HepG2 (cell line): Measurements from ENCODE around the gene PIP5K1A. TPM values are rescaled to one million over a fixed set of nuclear protein-coding genes. Genes with fewer than 3 reads are reported as not detected.
A peak's percentile ranks its signal among the peaks of the same experiment; 100 is the strongest.

ENCODE experiments used
- ATAC-seq: fragments of 200-7000 bp; cut with Tn5 transposase; 3 replicates; pipeline ENCODE4 v1.9.1; 2020; ENCODE audit warnings: mild to moderate bottlenecking, moderate library complexity
- BruUV-seq: library from RNA; stranded (reverse); fragments of 400-500 nt; replicated peaks from 2 replicates; lab custom pipeline; 2021; lab: Mats Ljungman, UMichigan
- CTCF ChIA-PET: fragments of 300-600 bp; formaldehyde crosslinking; extraction: SDS; loops from one replicate; lab custom pipeline; 2021; ENCODE audit warnings: low total read pairs, inconsistent platforms, low intra/inter-chr PET ratio; lab: Yijun Ruan, JAX
- POLR2A ChIA-PET: fragments of 350-600 bp; sonication (Branson Sonifier 250); formaldehyde crosslinking; loops from one replicate; lab custom pipeline; 2020; ENCODE audit warnings: antibody characterized with exemption, inconsistent platforms; lab: Yijun Ruan, JAX
- DNase-seq: peaks from one replicate; pipeline ENCODE4 v3.0.0-alpha.2; 2015; ENCODE audit warnings: low spot score
- FAIRE-seq: peaks from 3 replicates; lab custom pipeline; 2011; peaks lifted over from hg19 to GRCh38; lab: Jason Lieb, UNC
- H2AFZ ChIP-seq: one replicate; pipeline ENCODE4 v1.6.1; 2011; ENCODE audit warnings: low read length, inconsistent platforms
- H3K27ac ChIP-seq: fragments of 300-600 bp; 3 replicates; pipeline ENCODE4 v1.8.0; 2011; ENCODE audit warnings: mixed run types, mild to moderate bottlenecking, mixed read lengths, low read length, inconsistent platforms; ENCODE audit not compliant: insufficient read depth; ENCODE audit errors: extremely low read length
- H3K27me3 ChIP-seq, 2 experiments: fragments of 200-600 bp in 1 of 2; 2 replicates in 1 of 2; 3 replicates in 1 of 2; pipeline versions ENCODE4 v1.6.0 to v1.8.0; 2011; ENCODE audit warnings: low read length in 2 of 2, mild to moderate bottlenecking in 2 of 2, moderate library complexity in 2 of 2, inconsistent platforms in 1 of 2; ENCODE audit not compliant: insufficient read depth in 2 of 2, control insufficient read depth in 1 of 2
- H3K36me3 ChIP-seq, 2 experiments: fragments of 200-600 bp in 1 of 2; replicated peaks in 1 of 2; 2 replicates in 1 of 2; 3 replicates in 1 of 2; pipeline versions ENCODE4 v1.5.1 to v1.8.0; 2011; ENCODE audit warnings: low read length in 2 of 2, inconsistent platforms in 1 of 2; ENCODE audit not compliant: insufficient read depth in 2 of 2, control insufficient read depth in 1 of 2
- H3K4me1 ChIP-seq: 2 replicates; pipeline ENCODE4 v1.5.1; 2012; ENCODE audit warnings: low read length, inconsistent platforms; ENCODE audit not compliant: insufficient read depth
- H3K4me2 ChIP-seq: 2 replicates; pipeline ENCODE4 v1.6.0; 2011; ENCODE audit warnings: low read depth, low read length, inconsistent platforms
- H3K4me3 ChIP-seq, 3 experiments: fragments of 200-600 bp in 1 of 3; sonication (generic), shearing (Covaris generic) in 1 of 3; replicated peaks in 1 of 3; 2 replicates each; pipeline ENCODE4 v1.5.1; 2011 to 2016; ENCODE audit warnings: low read length in 3 of 3, inconsistent platforms in 2 of 3, low read depth in 2 of 3, mild to moderate bottlenecking in 2 of 3, control low read depth in 1 of 3, mixed read lengths in 1 of 3; ENCODE audit not compliant: insufficient read depth in 1 of 3
- H3K79me2 ChIP-seq: one replicate; pipeline ENCODE4 v1.6.1; 2011; ENCODE audit warnings: low read length, inconsistent platforms; ENCODE audit not compliant: insufficient read depth
- H3K9ac ChIP-seq: 2 replicates; pipeline ENCODE4 v1.6.0; 2011; ENCODE audit warnings: mild to moderate bottlenecking, low read depth, low read length, inconsistent platforms; ENCODE audit not compliant: insufficient read depth
- H3K9me3 ChIP-seq: 2 replicates; pipeline ENCODE4 v1.5.1; 2012; ENCODE audit warnings: mild to moderate bottlenecking, low read length
- H4K20me1 ChIP-seq: 2 replicates; pipeline ENCODE4 v1.6.0; 2011; ENCODE audit warnings: inconsistent platforms, mild to moderate bottlenecking, low read length, moderate library complexity; ENCODE audit not compliant: insufficient read depth
- ARID3A ChIP-seq: IDR thresholded peaks from 2 replicates; pipeline ENCODE4 v1.6.1; 2012; ENCODE audit warnings: low read depth, low read length, improper control_type of control experiment
- CTCF ChIP-seq: sonication (generic); formaldehyde crosslinking; IDR thresholded peaks from 2 replicates; pipeline ENCODE4 v1.5.0; 2020; ENCODE audit warnings: mild to moderate bottlenecking, missing genetic modification reagents, moderate library complexity
- EHMT2 ChIP-seq: fragments of 200-600 bp; sonication (generic); IDR thresholded peaks from 2 replicates; pipeline ENCODE4 v1.7.0; 2017; ENCODE audit warnings: antibody characterized with exemption, low read depth, low read length, borderline replicate concordance
- IRF2 ChIP-seq: IDR thresholded peaks from 2 replicates; pipeline ENCODE4 v1.6.1; 2018; ENCODE audit warnings: missing genetic modification reagents, missing compliant biosample characterization
- KAT8 ChIP-seq: IDR thresholded peaks from 2 replicates; pipeline ENCODE4 v1.6.1; 2016; ENCODE audit warnings: missing genetic modification reagents, missing compliant biosample characterization
- KLF16 ChIP-seq, 2 experiments: sonication (generic) in 1 of 2; formaldehyde crosslinking in 1 of 2; IDR thresholded peaks; 2 replicates each; pipeline versions ENCODE4 v1.6.1 to v1.8.0; 2016 to 2023; ENCODE audit warnings: missing genetic modification reagents in 2 of 2, missing compliant biosample characterization in 1 of 2
- KLF9 ChIP-seq: IDR thresholded peaks from 2 replicates; pipeline ENCODE4 v1.6.1; 2016; ENCODE audit warnings: low read depth
- MAF1 ChIP-seq: sonication (generic); formaldehyde crosslinking; IDR thresholded peaks from 2 replicates; pipeline ENCODE4 v1.5.0; 2020; ENCODE audit warnings: missing genetic modification reagents, borderline replicate concordance
- RAD21 ChIP-seq: fragments of 450-650 bp; formaldehyde crosslinking; IDR thresholded peaks from 2 replicates; pipeline ENCODE4 v1.5.0; 2020; ENCODE audit warnings: mild to moderate bottlenecking
- STAG1 ChIP-seq: sonication (generic); formaldehyde crosslinking; IDR thresholded peaks from 2 replicates; pipeline ENCODE4 v1.4.0; 2020; ENCODE audit warnings: missing genetic modification reagents
- THAP11 ChIP-seq: IDR thresholded peaks from 2 replicates; pipeline ENCODE4 v1.6.1; 2016; ENCODE audit warnings: missing biosample characterization, missing genetic modification reagents
- THYN1 ChIP-seq: sonication (generic); formaldehyde crosslinking; IDR thresholded peaks from 2 replicates; pipeline ENCODE4 v1.8.1; 2023; ENCODE audit warnings: low read depth, mild to moderate bottlenecking, moderate library complexity, missing genetic modification reagents, borderline replicate concordance
- ZFP82 ChIP-seq: sonication (generic); formaldehyde crosslinking; IDR thresholded peaks from 2 replicates; pipeline ENCODE4 v1.5.1; 2020; ENCODE audit warnings: mild to moderate bottlenecking, missing genetic modification reagents, borderline replicate concordance
- ZNF10 ChIP-seq: sonication (generic); formaldehyde crosslinking; IDR thresholded peaks from 2 replicates; pipeline ENCODE4 v1.4.0; 2020; ENCODE audit warnings: mild to moderate bottlenecking, low read depth, missing genetic modification reagents, borderline replicate concordance
- ZNF3 ChIP-seq: IDR thresholded peaks from 2 replicates; pipeline ENCODE4 v1.7.0; 2017; ENCODE audit warnings: inconsistent platforms
- ZNF776 ChIP-seq: sonication (generic); formaldehyde crosslinking; IDR thresholded peaks from 2 replicates; pipeline ENCODE4 v1.4.0; 2020; ENCODE audit warnings: mild to moderate bottlenecking, missing genetic modification reagents
- WGBS: methylation state at CpG from one replicate; pipeline ENCODE4 v1.1.6; 2017; ENCODE audit warnings: low lambda C conversion rate; 5-methylcytosine and 5-hydroxymethylcytosine counted together
- in situ Hi-C: cut with HindIII; loops from 2 replicates; pipeline ENCODE4 v1.10.0; 2017; ENCODE audit warnings: low pct_unique_long_range_greater_than_20kb; ENCODE audit not compliant: extremely low pct_ligation_motif_present
- intact Hi-C: fragments of 100-400 bp; cut with micrococcal nuclease; formaldehyde crosslinking; loops from one replicate; pipeline ENCODE4 v1.10.0; 2022; ENCODE audit not compliant: unreplicated experiment
- polyA plus RNA-seq, 8 experiments: library from polyadenylated mRNA; depleted of rRNA in 3 of 8; stranded (reverse) in 7 of 8; unstranded in 1 of 8; fragments of >200 nt; fragmentation: Illumina TruSeq in 4 of 8; extraction: Trizol in 4 of 8; gene quantifications; 2 replicates each; pipeline versions ENCODE4 v1.2.1 to v1.2.3, GENCODE V29; 2011 to 2016; ENCODE audit warnings: low read depth in 4 of 8, missing spikeins in 1 of 8, mixed read lengths in 1 of 8; ENCODE audit not compliant: insufficient read depth in 1 of 8
- total RNA-seq, 5 experiments: library from RNA; depleted of rRNA; stranded (reverse); fragments of >200 nt; fragmentation: Illumina TruSeq; extraction: Trizol; gene quantifications; 2 replicates each; pipeline ENCODE4 v1.2.3, GENCODE V29; 2016; ENCODE audit warnings: low read depth in 1 of 5
- TF ChIP-seq, protein P1 (sequence below), 2 experiments: sonication (generic) in 1 of 2; formaldehyde crosslinking in 1 of 2; IDR thresholded peaks; 2 replicates each; pipeline versions ENCODE4 v1.4.0 to v1.6.1; 2018 to 2020; ENCODE audit warnings: missing genetic modification reagents in 2 of 2, borderline replicate concordance in 1 of 2, low read depth in 1 of 2, mild to moderate bottlenecking in 1 of 2, missing biosample characterization in 1 of 2

The PIP5K1A gene
- total and polyA plus RNA-seq, 2 of the 13 experiments (the other 11 are each of a cell fraction or from before 2014, with no cell fraction given): 45.3 to 65.1 TPM

DNA sequence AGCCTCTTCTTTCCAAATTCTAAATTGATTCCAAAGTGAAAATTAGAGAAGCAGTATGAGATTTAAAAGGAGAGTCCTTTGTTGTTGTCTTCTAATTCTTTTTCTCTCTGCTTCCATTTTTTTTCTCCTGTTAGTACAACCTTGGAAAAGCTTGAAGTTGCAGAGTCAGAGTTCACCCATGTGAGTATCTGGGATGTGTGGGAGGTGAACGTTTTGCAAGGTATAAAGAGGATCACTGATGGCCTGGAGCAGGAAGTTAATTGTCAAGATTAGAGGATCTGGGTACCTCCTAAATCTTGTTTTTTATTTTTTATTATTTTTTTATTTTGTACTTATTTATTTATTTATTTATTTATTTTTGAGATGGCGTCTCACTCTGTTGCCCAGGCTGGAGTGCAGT is 48.4 kb downstream of the PIP5K1A start (continued):
- no peak for TF ChIP-seq EHMT2
- no peak for TF ChIP-seq ZNF776 (CRISPR knock-in tag)

GRCh38 chr1:151251656-151252470 is 53.5 kb downstream of the PIP5K1A start:
- in situ Hi-C loops (no loop called here), intact Hi-C loops (loop anchor here (1.0 kb wide), 1 partner anchor 56 kb away; no protein-coding TSS in a partner anchor)
- FAIRE-seq (peak; percentile 57), ATAC-seq (peak; percentile 58), DNase-seq (peak; percentile 78)
- POLR2A ChIA-PET: interaction anchor here (0.6 to 3.5 kb wide), 6 partner anchors 13 to 120 kb away, joined by 3 to 17 read pairs (median 6); partner anchors contain the start of genes VPS72 and ZNF687
- Histone ChIP-seq H3K27me3 (no peaks in the 10 kb centered on the region; a peak in 1 of 5 replicates), H2AFZ (no peak overlapping the region), H3K27ac (no peak overlapping the region), H3K9ac (no peak overlapping the region), H3K9me3 (no peaks in the 10 kb centered on the region), H3K4me1 (peaks cover 31% of the 10 kb centered on the region), H4K20me1 (no peaks in the 10 kb centered on the region), H3K4me3 (no peak overlapping the region), H3K36me3 (peaks cover 3 to 22% of the 10 kb centered on the region in 2 experiments; a peak in 2 of 5 replicates), H3K4me2 (no peak overlapping the region), H3K79me2 (peaks cover 19% of the 10 kb centered on the region)
- 48% methylated on average over 16 of the region's 16 CpGs for WGBS
- no TSS peak for BruUV-seq
- CTCF ChIA-PET: interaction anchor here (0.7 kb wide), 1 partner anchor 56 kb away, joined by 3 read pairs; no protein-coding TSS in a partner anchor
- TF ChIP-seq ZNF3: no peak
- TF ChIP-seq ZFP82 (CRISPR knock-in tag): no peak
- TF ChIP-seq IRF2 (CRISPR knock-in tag): 0 out of 2 replicates have a peak, but pooled peaks have one; percentile 23
- TF ChIP-seq CTCF (CRISPR knock-in tag): peak; percentile 77
- no peak for TF ChIP-seq KLF9 (CRISPR knock-in tag)
- TF ChIP-seq STAG1: peak; percentile 66
- peak; percentile 51 for TF ChIP-seq RAD21 (CRISPR knock-in tag)
- no peak for TF ChIP-seq THYN1 (CRISPR knock-in tag)
- peak in 1 of 2 experiments; percentile 53; a peak in 1 of 4 replicates for TF ChIP-seq KLF16 (CRISPR knock-in tag; IDR thresholded peaks at IDR 0.05)
- TF ChIP-seq ZNF10 (CRISPR knock-in tag): no peak
- peak; percentile 82 for TF ChIP-seq ARID3A
- peak; percentile 25; the same call in 1 of the 2 replicates for TF ChIP-seq THAP11 (CRISPR knock-in tag)
- 0 out of 2 replicates have a peak, but pooled peaks have one; percentile 28 for TF ChIP-seq KAT8 (CRISPR knock-in tag)
- TF ChIP-seq MAF1 (CRISPR knock-in tag): no peak
- TF ChIP-seq, protein P1, sequence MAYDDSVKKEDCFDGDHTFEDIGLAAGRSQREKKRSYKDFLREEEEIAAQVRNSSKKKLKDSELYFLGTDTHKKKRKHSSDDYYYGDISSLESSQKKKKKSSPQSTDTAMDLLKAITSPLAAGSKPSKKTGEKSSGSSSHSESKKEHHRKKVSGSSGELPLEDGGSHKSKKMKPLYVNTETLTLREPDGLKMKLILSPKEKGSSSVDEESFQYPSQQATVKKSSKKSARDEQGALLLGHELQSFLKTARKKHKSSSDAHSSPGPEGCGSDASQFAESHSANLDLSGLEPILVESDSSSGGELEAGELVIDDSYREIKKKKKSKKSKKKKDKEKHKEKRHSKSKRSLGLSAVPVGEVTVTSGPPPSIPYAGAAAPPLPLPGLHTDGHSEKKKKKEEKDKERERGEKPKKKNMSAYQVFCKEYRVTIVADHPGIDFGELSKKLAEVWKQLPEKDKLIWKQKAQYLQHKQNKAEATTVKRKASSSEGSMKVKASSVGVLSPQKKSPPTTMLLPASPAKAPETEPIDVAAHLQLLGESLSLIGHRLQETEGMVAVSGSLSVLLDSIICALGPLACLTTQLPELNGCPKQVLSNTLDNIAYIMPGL (CRISPR knock-in tag; IDR thresholded peaks at IDR 0.05; ENCODE audit: borderline replicate concordance in 1 of 2, low read depth in 1 of 2): peak in 1 of 2 experiments; percentile 48; a peak in 1 of 4 replicates
